Measurements from ENCODE around the gene PTPRN2.

The PTPRN2 gene

GRCh38 chr7:157532068-157532467, 1055.6 kb downstream of the PTPRN2 start:
- no peak for TF ChIP-seq CTCF (IDR thresholded peaks at IDR 0.05; ENCODE audit: low read depth, low read length)
- H3K4me3 ChIP-seq (ENCODE audit: low read depth, low read length) = no peak overlapping the region

- H3K4me3 ChIP-seq (ENCODE audit: low read depth, low read length) = no peak overlapping the region
- no peak for TF ChIP-seq CTCF (IDR thresholded peaks at IDR 0.05; ENCODE audit: low read depth, low read length)
Observed at GRCh38 chr7:157529768-157530560, 1057.7 kb downstream of the PTPRN2 start.

DNA sequence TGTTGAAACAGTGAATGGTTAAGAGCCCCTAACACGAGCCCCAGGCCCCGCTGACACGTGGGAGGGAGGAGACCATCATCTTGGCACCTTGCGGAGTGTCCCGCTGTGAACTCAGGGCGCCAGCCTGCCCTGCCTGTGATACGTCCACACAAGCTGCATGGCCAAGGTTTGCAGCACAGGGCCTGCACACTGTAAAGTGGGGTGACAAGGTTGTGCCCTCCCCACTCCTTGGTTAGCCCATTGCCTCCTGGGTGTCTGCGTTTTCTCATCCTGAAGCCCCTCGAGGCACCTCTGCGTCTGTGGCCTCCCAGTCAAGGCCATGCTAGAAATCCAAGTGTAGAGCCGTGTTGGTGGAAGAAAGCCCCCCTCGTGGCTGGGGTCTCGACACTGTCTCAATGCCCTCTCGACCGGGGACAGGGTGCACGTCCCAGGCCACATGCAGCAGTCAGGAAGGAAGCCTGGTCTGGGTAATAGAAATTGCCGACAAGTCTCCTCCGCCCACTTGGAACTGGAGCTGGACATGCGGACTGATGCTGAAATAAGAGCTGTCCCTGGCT, 1058.8 kb downstream of the PTPRN2 start:
- TF ChIP-seq CTCF (IDR thresholded peaks at IDR 0.05; ENCODE audit: low read depth, low read length) = no peak
- no peak overlapping the region for H3K4me3 ChIP-seq (ENCODE audit: low read depth, low read length)

GRCh38 chr7:157527686-157528085, 1059.9 kb downstream of the PTPRN2 start:
- no peak for TF ChIP-seq CTCF (IDR thresholded peaks at IDR 0.05; ENCODE audit: low read depth, low read length)
- no peak overlapping the region for H3K4me3 ChIP-seq (ENCODE audit: low read depth, low read length)

GRCh38 chr7:157526913-157527634, 1060.5 kb downstream of the PTPRN2 start:
- TF ChIP-seq CTCF (IDR thresholded peaks at IDR 0.05; ENCODE audit: low read depth, low read length) = no peak
- no peak overlapping the region for H3K4me3 ChIP-seq (ENCODE audit: low read depth, low read length)

GRCh38 chr7:157526005-157526912, 1061.4 kb downstream of the PTPRN2 start:
- TF ChIP-seq CTCF (IDR thresholded peaks at IDR 0.05; ENCODE audit: low read depth, low read length) = no peak
- H3K4me3 ChIP-seq (ENCODE audit: low read depth, low read length) = no peak overlapping the region

Data from WI38 (cell line).